GM21717 (cell line): ENCODE measurements around the gene GRID2.

ENCODE experiments used
- ATAC-seq: cut with Tn5 transposase; IDR thresholded peaks from one replicate; pipeline ENCODE4 v1.9.1; 2021; ENCODE audit warnings: mild to moderate bottlenecking, moderate library complexity; ENCODE audit not compliant: unreplicated experiment

Gene GRID2

GRCh38 chr4:93771640-93772411 is 1468.1 kb downstream of the GRID2 start:
- ATAC-seq, result no peak

- ATAC-seq, result no peak
Measured at GRCh38 chr4:93772858-93773257, 1469.1 kb downstream of the GRID2 start.

- ATAC-seq, result no peak
Measured at GRCh38 chr4:93775551-93775950, 1471.8 kb downstream of the GRID2 start.

- ATAC-seq, result no peak
Measured at GRCh38 chr4:93776386-93777080, 1472.8 kb downstream of the GRID2 start.

DNA sequence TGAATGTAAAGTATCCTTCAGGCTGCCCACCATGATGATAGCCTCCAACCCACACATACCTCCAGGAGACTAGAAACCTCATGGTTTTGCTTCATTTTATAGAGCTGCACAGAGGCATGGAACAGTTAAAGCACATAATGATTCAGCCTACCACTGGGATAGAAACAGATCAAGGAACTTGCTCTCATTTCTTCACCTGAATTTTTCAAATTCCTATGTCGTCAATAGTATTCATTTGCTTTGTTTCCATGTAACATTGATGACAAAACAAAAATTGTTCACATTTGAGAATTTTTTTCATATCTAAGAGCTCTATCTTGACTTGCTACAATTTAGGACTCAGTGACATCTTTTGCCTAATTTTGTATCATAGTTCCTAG is 1473.3 kb downstream of the GRID2 start:
- no peak for ATAC-seq

DNA sequence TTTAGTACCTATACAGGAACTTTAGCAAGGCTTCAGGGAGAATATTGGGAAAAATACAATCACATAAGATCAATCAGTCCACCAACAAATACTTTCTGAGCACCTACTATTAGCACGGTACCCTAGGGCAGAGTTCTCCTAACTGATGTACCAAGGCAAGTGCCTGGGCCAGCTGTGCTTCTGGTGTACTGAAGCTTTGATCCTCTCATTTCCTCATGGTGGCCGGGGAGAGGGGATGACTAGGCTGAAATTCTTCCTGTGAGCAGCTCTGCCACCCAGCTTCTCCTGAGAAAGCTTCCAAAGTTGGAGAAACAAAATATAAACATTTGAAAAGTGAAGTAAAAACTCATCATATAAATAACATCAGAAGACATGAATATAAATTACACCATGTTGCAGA is 1475.5 kb downstream of the GRID2 start:
- no peak for ATAC-seq

DNA sequence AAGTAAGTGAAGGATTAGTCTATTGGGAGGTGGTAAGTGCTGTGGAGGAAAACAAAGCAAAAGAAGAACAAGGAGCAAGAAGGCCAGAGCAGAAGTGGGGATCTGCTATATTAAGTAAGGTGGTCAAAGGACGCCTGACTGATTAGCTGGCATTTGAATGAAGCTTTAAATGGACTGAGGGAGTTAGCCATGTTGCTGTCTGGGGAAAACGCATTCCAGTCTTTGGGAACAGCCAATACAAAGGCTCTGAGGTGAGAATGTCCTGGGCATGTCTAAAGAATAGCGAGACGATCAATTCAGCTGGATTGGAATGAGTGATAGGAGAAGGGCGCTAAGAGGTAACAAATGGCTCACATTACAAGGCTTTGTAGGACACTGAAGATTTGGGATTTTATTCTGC is 1476.3 kb downstream of the GRID2 start:
- no peak for ATAC-seq

GRCh38 chr4:93781198-93781597 is 1477.4 kb downstream of the GRID2 start:
- ATAC-seq, result no peak

GRCh38 chr4:93786149-93786548 is 1482.4 kb downstream of the GRID2 start:
- ATAC-seq, result no peak

DNA sequence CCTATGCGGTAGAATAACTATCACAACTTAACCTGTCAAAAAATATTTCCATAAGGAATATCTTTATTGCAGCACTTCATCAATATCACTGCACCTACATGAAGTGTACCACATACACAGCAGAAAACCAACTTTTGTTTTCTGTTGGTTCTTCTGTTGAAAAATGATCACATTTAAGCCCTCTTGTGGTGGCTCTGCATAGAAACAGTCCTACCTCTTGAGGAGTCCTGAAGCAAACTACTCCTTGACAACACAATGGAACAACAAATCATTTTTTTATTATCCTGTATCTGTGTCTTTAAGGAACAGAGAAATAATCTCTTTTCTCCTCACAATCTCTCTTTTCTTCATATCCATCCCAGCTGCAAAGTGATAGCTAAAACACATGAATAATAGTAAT is 1484.9 kb downstream of the GRID2 start:
- no peak for ATAC-seq

- ATAC-seq, result peak; percentile 82
Measured at GRCh38 chr4:93791570-93792195, 1487.9 kb downstream of the GRID2 start.

DNA sequence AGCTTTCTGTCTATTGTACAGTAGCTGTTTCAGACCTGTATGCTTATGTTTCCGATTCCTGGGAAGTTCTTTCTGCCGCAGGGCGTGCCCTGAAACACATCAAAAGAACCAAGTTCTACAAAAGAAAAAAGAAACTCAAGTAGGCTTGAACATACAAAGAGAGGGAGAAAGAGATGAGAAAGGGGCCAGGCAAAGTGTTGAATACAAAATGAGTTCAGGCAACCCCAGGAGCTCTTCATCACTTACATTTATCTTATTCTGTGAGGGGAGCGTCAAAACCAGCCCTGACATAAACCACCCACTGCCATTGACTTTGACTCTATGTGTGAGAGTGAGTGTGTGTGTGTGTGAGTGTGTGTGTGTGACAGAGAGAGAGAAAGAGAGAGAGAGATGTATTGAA is 1498.3 kb downstream of the GRID2 start:
- ATAC-seq, result no peak

DNA sequence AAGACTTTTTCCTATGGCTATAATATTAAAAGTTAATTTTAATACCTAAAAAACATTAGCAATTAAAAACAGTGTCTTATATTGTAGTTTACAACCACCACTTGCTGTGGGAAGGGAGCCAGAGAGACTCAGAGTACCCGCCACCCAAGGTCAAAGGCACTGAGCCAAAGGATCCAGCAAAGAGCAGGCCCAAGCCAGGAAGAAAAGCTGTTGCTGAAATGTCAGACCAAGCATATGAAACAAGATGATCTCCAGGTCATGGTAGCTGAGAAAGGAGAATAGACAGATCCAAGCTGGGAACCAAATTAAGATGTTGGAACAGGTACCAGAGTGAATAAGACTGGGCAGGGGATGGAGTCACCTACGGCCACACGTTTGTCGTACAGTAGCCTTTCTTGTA is 1506.0 kb downstream of the GRID2 start:
- ATAC-seq, result no peak

DNA sequence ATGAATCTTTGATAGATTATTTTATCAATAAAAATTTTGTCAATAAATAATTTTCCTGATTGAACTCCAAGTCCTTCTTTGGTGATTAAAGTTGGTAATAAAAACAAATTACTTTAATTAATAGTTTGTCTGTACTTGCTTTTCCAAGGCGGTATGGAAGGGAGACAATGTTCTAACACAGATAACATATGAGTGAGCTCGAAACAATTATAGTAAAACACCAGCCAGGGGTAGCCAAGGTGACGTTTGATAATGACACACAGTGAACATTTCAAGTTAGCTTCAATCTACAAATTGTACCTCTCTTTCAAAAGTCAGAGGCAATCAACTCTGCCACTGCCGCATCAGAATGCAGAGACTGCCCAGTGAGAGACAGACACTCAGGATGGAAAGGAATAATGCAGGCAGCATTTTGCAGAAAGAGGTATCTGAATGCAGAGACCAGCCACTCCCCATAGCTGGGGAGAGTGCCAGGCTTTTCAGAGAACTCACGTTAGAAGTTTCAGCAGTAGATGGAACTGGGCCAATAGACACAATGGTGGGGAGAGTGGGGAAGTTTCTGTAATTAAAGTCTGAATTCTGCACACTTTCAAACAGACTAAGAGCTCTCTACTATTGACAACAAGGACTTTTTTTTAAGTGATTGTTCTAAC is 1506.7 kb downstream of the GRID2 start:
- ATAC-seq, result no peak

- ATAC-seq, result no peak
Measured at GRCh38 chr4:93813092-93813491, 1509.3 kb downstream of the GRID2 start.

DNA sequence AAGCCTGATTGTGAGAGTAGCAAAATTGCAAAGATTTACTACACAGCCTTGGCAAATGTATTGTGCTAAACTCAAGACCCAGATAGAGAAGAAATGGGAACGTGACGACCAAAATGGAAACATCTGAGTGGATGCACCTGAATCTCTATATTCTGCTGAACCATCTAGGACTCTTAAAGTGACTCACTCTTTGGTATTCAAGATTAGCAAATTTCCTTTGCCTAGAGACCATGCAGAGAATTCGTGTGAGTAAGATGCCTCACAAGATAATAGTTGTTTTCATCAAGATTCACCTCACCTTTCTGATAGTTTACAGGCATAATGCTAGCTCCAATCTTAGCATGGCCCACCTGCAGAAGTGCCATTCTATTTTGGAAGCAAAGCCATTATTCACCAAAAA is 1510.4 kb downstream of the GRID2 start:
- ATAC-seq, result no peak

GRCh38 chr4:93814722-93815121 is 1511.0 kb downstream of the GRID2 start:
- no peak for ATAC-seq
